Measurements from ENCODE around the gene MOB3B. TPM values are rescaled to one million over a fixed set of nuclear protein-coding genes. Genes with fewer than 3 reads are reported as not detected.

MOB3B gene
- total RNA-seq, 2 experiments from 2014 or later = 0.29 to 0.70 TPM

DNA sequence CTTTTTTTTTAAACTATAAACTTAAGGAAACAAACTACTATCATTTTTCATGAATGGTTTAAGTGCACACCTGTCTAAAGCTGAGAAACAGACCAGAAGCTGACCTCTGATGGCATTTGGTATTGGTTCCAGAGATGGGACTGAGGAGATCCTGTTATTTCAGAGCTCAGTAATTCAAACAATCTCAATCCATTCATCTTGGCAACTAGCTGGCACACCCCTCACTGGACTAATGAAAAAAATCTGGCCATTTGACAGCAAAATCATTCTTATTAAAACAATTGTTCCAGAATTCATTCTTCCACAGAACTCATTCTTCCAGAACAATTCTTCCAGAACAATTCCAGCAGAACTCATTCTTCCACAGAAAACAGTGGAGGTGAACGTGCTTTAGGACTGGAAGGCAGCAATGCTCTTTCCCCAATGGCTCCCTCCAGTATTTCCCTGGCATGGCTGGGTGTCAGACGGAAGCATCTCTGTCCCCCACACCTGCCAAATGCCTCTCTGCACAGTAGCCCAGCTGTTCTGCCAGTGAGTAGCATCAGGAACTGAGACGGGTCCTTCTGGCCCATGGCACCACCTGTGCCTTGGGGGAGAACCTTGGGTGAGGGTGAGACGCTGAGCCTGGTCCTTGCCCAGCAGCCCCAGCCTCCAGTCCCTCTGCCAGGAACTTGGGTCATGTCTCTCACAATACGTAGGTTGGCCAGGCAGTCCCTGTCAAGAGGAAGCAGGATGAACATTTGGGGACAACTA lies 145.2 kb downstream of the MOB3B start:
- Mint-ChIP-seq H3K9me3 (ENCODE audit: low read depth) (no peaks in the 10 kb centered on the region), H3K36me3 (no peaks in the 10 kb centered on the region), H3K4me3 (no peak overlapping the region), H3K27ac (no peak overlapping the region), H3K27me3 (peaks cover 36% of the 10 kb centered on the region), H3K4me1 (peaks cover 9% of the 10 kb centered on the region)
- no peak for DNase-seq
- CTCF ChIA-PET = interaction anchor here (1.9 kb wide), 1 partner anchor 146 kb away, joined by 6 read pairs; the partner anchor contains the start of gene MOB3B
- no peak for ATAC-seq

GRCh38 chr9:27383524-27383923 lies 146.1 kb downstream of the MOB3B start:
- no peak overlapping the region for H3K4me3 Mint-ChIP-seq
- H3K4me1 Mint-ChIP-seq = peaks cover 18% of the 10 kb centered on the region
- H3K27me3 Mint-ChIP-seq = peaks cover 33% of the 10 kb centered on the region
- H3K27ac Mint-ChIP-seq = no peak overlapping the region
- CTCF ChIA-PET = interaction anchor here (1.9 kb wide), 1 partner anchor 146 kb away, joined by 6 read pairs; the partner anchor contains the start of gene MOB3B
- ATAC-seq (no peak), DNase-seq (no peak)
- H3K36me3 Mint-ChIP-seq = no peaks in the 10 kb centered on the region
- no peaks in the 10 kb centered on the region for H3K9me3 Mint-ChIP-seq (ENCODE audit: low read depth)

GRCh38 chr9:27382975-27383374 lies 146.6 kb downstream of the MOB3B start:
- Mint-ChIP-seq H3K4me1 (peaks cover 23% of the 10 kb centered on the region), H3K27ac (no peak overlapping the region), H3K36me3 (no peaks in the 10 kb centered on the region), H3K4me3 (no peak overlapping the region), H3K27me3 (peaks cover 35% of the 10 kb centered on the region), H3K9me3 (ENCODE audit: low read depth) (no peaks in the 10 kb centered on the region)
- DNase-seq (no peak), ATAC-seq (no peak)
- CTCF ChIA-PET = interaction anchor here (1.9 kb wide), 1 partner anchor 147 kb away, joined by 6 read pairs; the partner anchor contains the start of gene MOB3B

GRCh38 chr9:27382308-27382707 lies 147.3 kb downstream of the MOB3B start:
- H3K4me3 Mint-ChIP-seq = no peak overlapping the region
- CTCF ChIA-PET = no interaction called here
- H3K36me3 Mint-ChIP-seq = peaks cover 2% of the 10 kb centered on the region
- H3K27me3 Mint-ChIP-seq = peaks cover 36% of the 10 kb centered on the region
- no peaks in the 10 kb centered on the region for H3K9me3 Mint-ChIP-seq (ENCODE audit: low read depth)
- H3K27ac Mint-ChIP-seq = no peak overlapping the region
- no peak for DNase-seq
- no peak for ATAC-seq
- peaks cover 29% of the 10 kb centered on the region for H3K4me1 Mint-ChIP-seq

DNA sequence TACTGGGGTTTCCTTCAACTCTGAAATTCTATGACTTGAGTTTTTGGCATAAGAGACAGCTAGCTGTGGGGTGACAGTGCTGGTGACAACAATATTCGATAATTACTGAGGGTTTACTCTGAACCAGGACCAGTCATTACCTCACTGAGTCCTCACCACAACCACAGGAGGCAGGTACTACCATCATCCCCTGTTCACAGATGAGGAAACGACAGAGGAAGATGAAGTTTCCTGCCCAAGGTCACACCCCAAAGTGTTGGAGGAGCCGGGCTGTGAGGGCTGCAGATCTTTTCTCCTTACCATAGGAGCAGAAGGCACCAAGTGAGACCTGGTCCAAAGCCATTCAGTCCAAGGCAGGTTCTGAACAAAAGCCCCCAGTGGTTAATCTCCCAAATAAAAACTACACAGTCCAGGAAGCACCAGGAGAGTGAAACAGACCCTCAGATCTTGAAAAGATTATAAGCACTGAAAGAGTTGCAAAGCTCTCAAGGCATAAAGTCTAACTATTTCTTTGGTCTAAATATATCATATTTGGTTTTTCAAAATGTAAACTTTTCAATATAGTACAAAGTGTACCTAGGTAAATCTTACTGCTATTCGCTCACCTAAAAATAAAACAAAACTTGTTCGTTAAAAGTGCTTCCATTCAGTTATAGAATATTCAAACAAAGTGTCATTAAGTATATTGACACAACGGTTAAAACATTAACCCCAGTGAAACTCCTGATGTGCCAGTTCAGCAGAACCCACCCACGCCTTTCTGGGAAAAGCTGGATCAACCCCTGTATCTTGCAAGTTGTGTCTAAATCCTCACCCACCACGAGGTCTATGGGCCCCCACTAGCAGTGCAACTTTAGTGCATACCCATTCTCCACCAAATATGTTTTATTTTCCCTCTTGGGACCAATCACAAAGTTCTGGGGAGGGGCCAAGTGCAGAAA lies 150.0 kb downstream of the MOB3B start:
- DNase-seq = peak; percentile 88
- Mint-ChIP-seq H3K27me3 (peaks cover 29% of the 10 kb centered on the region), H3K4me1 (peaks cover 34% of the 10 kb centered on the region), H3K36me3 (peaks cover 2% of the 10 kb centered on the region), H3K9me3 (ENCODE audit: low read depth) (no peaks in the 10 kb centered on the region), H3K27ac (peak overlapping the region; percentile 85), H3K4me3 (no peak overlapping the region)
- peak; percentile 98 for ATAC-seq
- CTCF ChIA-PET = interaction anchor here (0.6 to 1.6 kb wide), 4 partner anchors 12 to 166 kb away, joined by 3 to 4 read pairs (median 3); partner anchors contain the start of gene MOB3B

DNA sequence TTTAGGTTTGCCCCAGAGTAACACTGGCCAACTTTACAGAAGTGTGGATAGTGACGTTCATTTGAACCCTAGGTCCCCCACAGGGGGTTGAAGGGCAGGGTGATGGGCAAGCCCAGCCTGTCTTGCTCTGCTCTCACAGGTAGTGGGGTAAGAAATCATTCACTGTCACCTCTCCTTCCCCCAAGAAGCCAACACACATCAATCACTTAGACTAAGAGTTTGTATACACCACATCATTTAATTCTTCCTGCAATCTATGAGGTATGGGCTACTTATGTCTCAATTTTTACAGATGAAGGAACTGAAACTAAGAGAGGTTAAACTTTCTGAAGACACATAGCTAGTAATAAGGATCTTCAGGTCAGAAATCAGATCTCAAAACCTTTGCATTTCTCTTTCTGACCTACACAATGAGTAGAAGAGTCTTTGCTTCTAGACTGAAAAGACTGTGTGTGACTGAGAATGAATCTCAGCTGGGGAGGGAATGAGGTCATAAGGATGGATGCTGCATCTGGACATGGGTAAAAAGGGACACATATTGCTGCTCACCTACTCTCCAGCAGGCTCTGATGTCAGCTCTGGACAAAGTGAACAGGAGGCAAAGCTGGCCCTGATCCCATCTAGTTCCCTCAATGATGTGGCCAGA lies 151.7 kb downstream of the MOB3B start:
- CTCF ChIA-PET = interaction anchor here (0.9 to 1.6 kb wide), 2 partner anchors 10 to 151 kb away, joined by 4 read pairs; partner anchors contain the start of gene MOB3B
- H3K36me3 Mint-ChIP-seq = peaks cover 2% of the 10 kb centered on the region
- H3K27ac Mint-ChIP-seq = no peak overlapping the region
- DNase-seq (no peak), ATAC-seq (no peak)
- no peak overlapping the region for H3K4me3 Mint-ChIP-seq
- peaks cover 28% of the 10 kb centered on the region for H3K27me3 Mint-ChIP-seq
- H3K9me3 Mint-ChIP-seq (ENCODE audit: low read depth) = no peaks in the 10 kb centered on the region
- peaks cover 34% of the 10 kb centered on the region for H3K4me1 Mint-ChIP-seq

- Mint-ChIP-seq H3K27me3 (peaks cover 27% of the 10 kb centered on the region), H3K4me3 (no peak overlapping the region), H3K9me3 (ENCODE audit: low read depth) (no peaks in the 10 kb centered on the region), H3K4me1 (peaks cover 34% of the 10 kb centered on the region), H3K27ac (no peak overlapping the region), H3K36me3 (peaks cover 2% of the 10 kb centered on the region)
- DNase-seq (no peak), ATAC-seq (no peak)
- CTCF ChIA-PET = no interaction called here
These were observed 152.3 kb downstream of the MOB3B start for GRCh38 chr9:27377147-27377807.

DNA sequence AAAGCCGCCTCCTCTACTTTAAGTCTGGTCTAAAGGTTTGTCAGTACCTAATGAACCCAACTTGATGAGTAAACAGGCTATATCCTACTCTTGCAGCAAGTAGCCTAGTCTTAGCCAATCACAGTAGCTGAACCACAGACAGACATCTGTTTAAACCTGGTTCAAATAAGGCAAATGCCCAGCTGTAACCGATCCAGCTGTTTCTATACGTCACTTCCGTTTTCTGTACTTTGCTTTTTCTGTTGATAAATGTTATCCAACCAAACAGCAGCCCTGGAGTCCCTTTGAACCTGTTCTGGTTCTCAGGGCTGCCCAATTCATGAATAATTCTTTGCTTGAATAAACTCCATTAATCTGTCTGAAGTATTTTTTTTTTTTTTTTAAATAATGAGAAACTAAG lies 155.8 kb downstream of the MOB3B start:
- no peak overlapping the region for H3K27ac Mint-ChIP-seq
- peaks cover 23% of the 10 kb centered on the region for H3K4me1 Mint-ChIP-seq
- no peak for ATAC-seq
- peaks cover 2% of the 10 kb centered on the region for H3K36me3 Mint-ChIP-seq
- CTCF ChIA-PET = no interaction called here
- no peak overlapping the region for H3K4me3 Mint-ChIP-seq
- H3K27me3 Mint-ChIP-seq = peaks cover 30% of the 10 kb centered on the region
- no peak for DNase-seq
- H3K9me3 Mint-ChIP-seq (ENCODE audit: low read depth) = no peaks in the 10 kb centered on the region

- ATAC-seq = no peak
- Mint-ChIP-seq H3K27ac (no peak overlapping the region), H3K27me3 (peaks cover 34% of the 10 kb centered on the region), H3K9me3 (ENCODE audit: low read depth) (no peaks in the 10 kb centered on the region), H3K4me1 (peaks cover 12% of the 10 kb centered on the region), H3K36me3 (no peaks in the 10 kb centered on the region), H3K4me3 (no peak overlapping the region)
- DNase-seq = no peak
- CTCF ChIA-PET = no interaction called here
These were observed 157.0 kb downstream of the MOB3B start for GRCh38 chr9:27372615-27373014.

- Mint-ChIP-seq H3K4me3 (no peak overlapping the region), H3K36me3 (no peaks in the 10 kb centered on the region), H3K9me3 (ENCODE audit: low read depth) (no peaks in the 10 kb centered on the region), H3K4me1 (peaks cover 16% of the 10 kb centered on the region), H3K27me3 (peaks cover 29% of the 10 kb centered on the region), H3K27ac (no peak overlapping the region)
- ATAC-seq = no peak
- CTCF ChIA-PET = no interaction called here
- no peak for DNase-seq
These were observed 158.2 kb downstream of the MOB3B start for GRCh38 chr9:27371382-27371781.

GRCh38 chr9:27369591-27369990 lies 160.0 kb downstream of the MOB3B start:
- ATAC-seq (no peak), DNase-seq (no peak)
- no peaks in the 10 kb centered on the region for H3K36me3 Mint-ChIP-seq
- H3K9me3 Mint-ChIP-seq (ENCODE audit: low read depth) = no peaks in the 10 kb centered on the region
- H3K27me3 Mint-ChIP-seq = peaks cover 32% of the 10 kb centered on the region
- peaks cover 28% of the 10 kb centered on the region for H3K4me1 Mint-ChIP-seq
- CTCF ChIA-PET = interaction anchor here (0.7 to 1.8 kb wide), 3 partner anchors 45 to 161 kb away, joined by 3 to 4 read pairs (median 3); partner anchors contain the start of gene MOB3B
- no peak overlapping the region for H3K4me3 Mint-ChIP-seq
- H3K27ac Mint-ChIP-seq = no peak overlapping the region

GRCh38 chr9:27368316-27368985 lies 161.2 kb downstream of the MOB3B start:
- ATAC-seq = no peak
- DNase-seq = no peak
- Mint-ChIP-seq H3K36me3 (no peaks in the 10 kb centered on the region), H3K4me3 (no peak overlapping the region), H3K27ac (no peak overlapping the region), H3K9me3 (ENCODE audit: low read depth) (no peaks in the 10 kb centered on the region), H3K4me1 (peaks cover 28% of the 10 kb centered on the region), H3K27me3 (peaks cover 26% of the 10 kb centered on the region)
- CTCF ChIA-PET = interaction anchor here (1.3 to 1.8 kb wide), 2 partner anchors 10 to 161 kb away, joined by 4 read pairs; partner anchors contain the start of gene MOB3B

All from activated CD8-positive, alpha-beta memory T cell treated with anti-CD3 and anti-CD28 coated beads, Interleukin-2, amount 10 ng/mL, durations not matched to agents 7 days and 5 days (primary cell).